Esophagus squamous epithelium (tissue), 4 donors: ENCODE data around the gene OLFML2A.

ENCODE experiments used
- CTCF ChIP-seq, 6 experiments: fragments of 450-650 bp in 4 of 6; fragments of 200-600 bp in 2 of 6; sonication (generic) in 2 of 6; IDR thresholded peaks; one replicate each; pipeline ENCODE4 v1.5.1; 2016 to 2019; ENCODE audit warnings: antibody characterized with exemption in 6 of 6, mild to moderate bottlenecking in 4 of 6, moderate library complexity in 4 of 6
- POLR2A ChIP-seq, 4 donors: fragments of 450-650 bp; IDR thresholded peaks; one replicate each; pipeline ENCODE4 v1.6.1; 2017; ENCODE audit warnings: antibody characterized with exemption in 4 of 4, mild to moderate bottlenecking in 4 of 4, moderate library complexity in 3 of 4

GRCh38 chr9:124743686-124744348 is 33.1 kb upstream of the OLFML2A start:
- TF ChIP-seq CTCF (IDR thresholded peaks at IDR 0.05) (no peak), POLR2A (IDR thresholded peaks at IDR 0.05) (no peak)
